AG04449 (cell line): ENCODE data around the gene ZNF282.

ENCODE experiments used
- CTCF ChIA-PET: fragments of 350-600 bp; formaldehyde crosslinking; extraction: SDS; loops from one replicate; lab custom pipeline; 2021; ENCODE audit warnings: antibody characterized with exemption; lab: Yijun Ruan, JAX
- POLR2A ChIA-PET: fragments of 400-600, 350-600 bp; formaldehyde crosslinking; extraction: SDS; loops from one replicate; lab custom pipeline; 2020; ENCODE audit warnings: antibody characterized with exemption, inconsistent platforms; lab: Yijun Ruan, JAX
- DNase-seq: peaks from one replicate; pipeline ENCODE4 v3.0.0-alpha.2; 2010; ENCODE audit warnings: low read depth, low spot score
- H3K4me3 ChIP-seq: 2 replicates; pipeline ENCODE4 v1.5.1; 2011; ENCODE audit warnings: low read depth, mild to moderate bottlenecking, control low read depth, low read length
- TF ChIP-seq, protein P1 (sequence below): IDR thresholded peaks from one replicate; pipeline ENCODE4 v1.5.1; 2011; ENCODE audit warnings: mild to moderate bottlenecking, moderate library complexity, low read length, control low read depth, inconsistent platforms; ENCODE audit not compliant: insufficient read depth; ENCODE audit errors: missing control alignments

The ZNF282 gene

DNA sequence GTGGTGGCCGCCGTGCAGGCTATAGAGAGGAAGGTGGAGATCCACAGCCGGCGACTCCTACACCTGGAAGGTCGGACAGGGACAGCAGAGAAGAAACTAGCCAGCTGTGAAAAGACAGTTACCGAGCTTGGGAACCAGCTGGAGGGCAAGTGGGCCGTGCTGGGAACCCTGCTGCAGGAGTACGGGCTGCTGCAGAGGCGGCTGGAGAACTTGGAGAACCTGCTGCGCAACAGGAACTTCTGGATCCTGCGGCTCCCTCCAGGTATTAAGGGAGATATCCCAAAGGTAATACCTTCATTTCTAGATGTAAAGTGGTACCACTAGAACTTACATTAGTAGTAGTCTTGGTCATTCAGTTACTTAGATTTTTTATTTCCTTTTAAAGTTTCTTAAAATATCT is 41.3 kb upstream of the ZNF282 start:
- CTCF ChIA-PET = no interaction called here
- no peak overlapping the region for H3K4me3 ChIP-seq
- TF ChIP-seq, protein P1, sequence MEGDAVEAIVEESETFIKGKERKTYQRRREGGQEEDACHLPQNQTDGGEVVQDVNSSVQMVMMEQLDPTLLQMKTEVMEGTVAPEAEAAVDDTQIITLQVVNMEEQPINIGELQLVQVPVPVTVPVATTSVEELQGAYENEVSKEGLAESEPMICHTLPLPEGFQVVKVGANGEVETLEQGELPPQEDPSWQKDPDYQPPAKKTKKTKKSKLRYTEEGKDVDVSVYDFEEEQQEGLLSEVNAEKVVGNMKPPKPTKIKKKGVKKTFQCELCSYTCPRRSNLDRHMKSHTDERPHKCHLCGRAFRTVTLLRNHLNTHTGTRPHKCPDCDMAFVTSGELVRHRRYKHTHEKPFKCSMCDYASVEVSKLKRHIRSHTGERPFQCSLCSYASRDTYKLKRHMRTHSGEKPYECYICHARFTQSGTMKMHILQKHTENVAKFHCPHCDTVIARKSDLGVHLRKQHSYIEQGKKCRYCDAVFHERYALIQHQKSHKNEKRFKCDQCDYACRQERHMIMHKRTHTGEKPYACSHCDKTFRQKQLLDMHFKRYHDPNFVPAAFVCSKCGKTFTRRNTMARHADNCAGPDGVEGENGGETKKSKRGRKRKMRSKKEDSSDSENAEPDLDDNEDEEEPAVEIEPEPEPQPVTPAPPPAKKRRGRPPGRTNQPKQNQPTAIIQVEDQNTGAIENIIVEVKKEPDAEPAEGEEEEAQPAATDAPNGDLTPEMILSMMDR = no peak
- POLR2A ChIA-PET = no interaction called here
- DNase-seq = no peak

DNA sequence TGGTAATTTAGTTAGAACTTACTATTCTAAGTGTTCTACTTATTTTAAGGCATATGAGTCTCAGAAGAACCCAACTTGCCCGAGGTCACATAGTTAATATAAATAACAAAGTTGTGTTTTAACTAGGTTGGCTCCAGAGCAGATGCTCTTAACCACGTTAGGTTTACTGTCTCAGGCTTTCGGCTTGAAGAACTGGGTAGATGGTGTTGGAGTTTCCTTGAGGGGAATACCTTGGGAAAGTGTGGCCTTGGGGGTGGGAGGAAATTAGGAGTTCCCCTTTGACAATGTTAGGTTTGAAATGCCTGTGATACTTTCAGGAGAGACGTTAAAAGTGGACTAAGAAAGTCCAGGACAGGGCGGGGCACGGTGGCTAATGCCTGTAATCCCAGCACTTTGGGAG is 38.4 kb upstream of the ZNF282 start:
- DNase-seq = no peak
- ChIA-PET POLR2A (no interaction called here), CTCF (no interaction called here)

DNA sequence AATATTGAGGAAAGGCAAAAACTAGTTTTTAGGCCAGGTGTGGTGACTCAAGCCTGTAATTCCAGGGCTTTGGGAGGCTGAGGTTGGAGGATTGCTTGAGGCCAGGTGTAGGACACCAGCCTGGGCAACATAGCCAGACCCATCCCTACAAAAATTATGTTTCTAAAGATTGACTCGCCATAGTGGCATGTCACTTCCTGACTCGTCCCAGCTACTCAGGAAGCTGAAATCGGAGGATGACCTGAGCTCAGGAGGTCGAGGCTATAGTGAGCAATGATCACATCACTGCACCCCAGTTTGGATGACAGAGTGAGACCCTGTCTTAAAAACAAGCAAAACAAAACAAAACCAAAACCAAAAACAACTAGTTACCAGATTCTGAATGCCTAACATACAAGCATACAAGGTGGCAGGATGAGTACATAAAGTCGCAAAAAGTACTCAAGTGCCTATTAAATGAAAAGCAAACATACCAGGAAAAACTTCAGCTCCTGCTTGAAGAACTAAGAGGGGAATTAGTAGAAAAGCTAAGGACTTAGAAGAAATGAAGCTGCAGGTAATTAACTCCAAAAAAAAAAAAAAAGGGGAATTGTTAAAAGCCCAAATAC is 34.0 kb upstream of the ZNF282 start:
- ChIA-PET CTCF (interaction anchor here (1.2 to 1.4 kb wide), 2 partner anchors 10 to 14 kb away, joined by 3 to 10 read pairs; partner anchors contain the start of gene ZNF398), POLR2A (no interaction called here)
- TF ChIP-seq, protein P1 = no peak
- DNase-seq = no peak
- H3K4me3 ChIP-seq = no peak overlapping the region

More for the DNA sequence above, 38.4 kb upstream of the ZNF282 start:
- TF ChIP-seq, protein P1 = no peak
- H3K4me3 ChIP-seq = no peak overlapping the region

DNA sequence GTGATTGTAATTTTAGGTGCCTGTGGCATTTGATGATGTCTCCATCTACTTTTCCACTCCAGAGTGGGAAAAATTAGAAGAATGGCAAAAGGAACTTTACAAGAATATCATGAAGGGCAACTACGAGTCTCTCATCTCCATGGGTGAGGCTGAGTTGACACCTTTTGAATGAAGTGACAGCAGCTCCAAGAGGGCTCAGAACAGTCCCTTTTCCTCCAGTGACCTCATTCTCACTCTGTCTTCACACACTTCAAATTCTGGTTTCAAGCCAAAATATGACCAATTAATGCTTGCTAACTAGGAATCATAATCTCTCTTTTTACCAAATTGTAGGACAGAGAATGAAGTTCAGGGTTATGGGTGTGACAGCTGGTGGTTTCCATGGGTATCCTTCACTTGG is 29.2 kb upstream of the ZNF282 start:
- TF ChIP-seq, protein P1 = no peak
- no peak overlapping the region for H3K4me3 ChIP-seq
- DNase-seq = no peak
- ChIA-PET CTCF (interaction anchor here (0.7 to 3.9 kb wide), 4 partner anchors 11 to 40 kb away, joined by 3 to 31 read pairs (median 4); partner anchors contain the start of genes ZNF282, ZNF398 and ZNF425), POLR2A (no interaction called here)

DNA sequence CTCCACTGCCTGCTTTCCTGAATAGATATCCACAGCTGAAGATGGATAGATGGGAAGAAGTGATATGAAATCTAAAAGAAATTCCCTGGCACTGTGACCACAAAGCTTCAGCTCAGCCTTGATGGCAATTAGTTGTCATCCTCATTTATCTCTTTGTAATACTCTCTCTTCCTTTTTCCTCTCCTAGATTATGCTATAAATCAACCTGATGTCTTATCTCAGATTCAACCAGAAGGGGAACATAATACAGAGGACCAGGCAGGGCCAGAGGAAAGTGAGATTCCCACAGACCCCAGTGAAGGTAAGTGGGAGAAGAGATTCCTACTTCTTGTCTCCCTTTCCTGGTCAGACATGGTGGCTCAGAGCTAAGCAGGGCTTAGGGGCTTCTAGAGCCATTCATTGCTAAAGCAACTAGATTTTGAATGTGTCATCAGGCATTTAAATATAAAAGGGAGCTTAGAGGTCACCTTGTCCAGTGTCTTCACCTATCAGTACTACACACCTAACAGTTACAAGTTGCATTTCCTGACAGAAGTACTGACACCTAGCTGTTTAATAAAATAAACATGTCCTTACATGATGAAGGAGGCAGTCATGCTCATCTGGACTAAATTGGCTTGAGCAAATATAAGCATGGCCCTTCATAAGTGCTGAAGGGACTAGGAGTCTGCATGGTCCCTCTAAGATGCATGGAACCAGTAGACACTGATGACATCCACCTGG is 28.6 kb upstream of the ZNF282 start:
- TF ChIP-seq, protein P1 = no peak
- CTCF ChIA-PET = interaction anchor here (0.7 to 3.9 kb wide), 4 partner anchors 10 to 40 kb away, joined by 3 to 31 read pairs (median 4); partner anchors contain the start of genes ZNF282, ZNF398 and ZNF425
- POLR2A ChIA-PET = no interaction called here

DNA sequence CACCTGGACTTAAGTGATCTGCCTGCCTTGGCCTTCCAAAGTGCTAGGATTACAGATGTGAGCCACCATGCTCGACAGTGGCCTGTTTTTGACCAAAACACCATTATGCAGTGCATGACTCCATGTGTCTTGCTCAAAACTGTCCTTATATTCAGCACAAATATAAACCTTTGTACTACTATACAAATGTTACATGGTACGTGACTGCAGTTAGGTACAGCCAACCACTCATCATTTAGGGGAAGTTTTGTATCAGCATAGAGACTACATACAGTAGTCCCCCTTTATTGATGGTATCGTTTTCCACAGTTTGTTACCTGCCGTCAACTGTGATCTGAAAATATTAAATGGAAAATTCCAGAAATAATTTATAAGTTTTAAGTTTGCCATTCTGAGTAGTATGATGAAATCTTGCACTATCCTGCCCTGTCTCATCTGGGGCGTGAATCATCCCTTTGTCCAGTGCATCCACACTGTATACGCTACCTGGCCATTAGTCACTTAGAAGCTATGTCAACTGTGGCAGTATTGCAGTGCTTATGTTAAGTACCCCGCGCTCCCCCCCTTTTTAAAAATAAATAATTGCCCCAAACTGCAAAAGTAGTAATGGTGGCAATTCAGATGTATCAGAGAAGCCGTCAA is 23.3 kb upstream of the ZNF282 start:
- H3K4me3 ChIP-seq = no peak overlapping the region
- no peak for DNase-seq
- CTCF ChIA-PET = no interaction called here
- TF ChIP-seq, protein P1 = no peak
- POLR2A ChIA-PET = no interaction called here

More for the DNA sequence above, 28.6 kb upstream of the ZNF282 start:
- H3K4me3 ChIP-seq = no peak overlapping the region
- no peak for DNase-seq
